Karpas-422 (cell line): ENCODE results near the gene KCNMB2. TPM values are rescaled to one million over a fixed set of nuclear protein-coding genes. Genes with fewer than 3 reads are reported as not detected.

Experiments used
- DNase-seq: peaks from one replicate; pipeline ENCODE4 v3.0.0-alpha.2; 2015
- H2AFZ ChIP-seq: fragments of 200-600 bp; sonication (generic); 2 replicates; pipeline ENCODE4 v1.6.1; 2014; ENCODE audit warnings: antibody characterized with exemption, low read length, mixed read lengths
- H3K27ac ChIP-seq: fragments of 200-600 bp; sonication (generic); 2 replicates; pipeline ENCODE4 v1.5.1; 2014; ENCODE audit warnings: mild to moderate bottlenecking, low read length, moderate library complexity
- H3K27me3 ChIP-seq: fragments of 200-600 bp; sonication (generic); 2 replicates; pipeline ENCODE4 v1.6.1; 2014; ENCODE audit warnings: low read length, mixed read lengths
- H3K36me3 ChIP-seq: fragments of 200-600 bp; sonication (generic); 2 replicates; pipeline ENCODE4 v1.6.1; 2014; ENCODE audit warnings: low read length, mixed read lengths; ENCODE audit not compliant: insufficient read depth
- H3K4me1 ChIP-seq: fragments of 200-600 bp; sonication (generic); 2 replicates; pipeline ENCODE4 v1.6.1; 2014; ENCODE audit warnings: mild to moderate bottlenecking, low read length, mixed read lengths
- H3K4me2 ChIP-seq: fragments of 200-600 bp; sonication (generic); 2 replicates; pipeline ENCODE4 v1.6.1; 2014; ENCODE audit warnings: low read length, low read depth, mild to moderate bottlenecking; ENCODE audit not compliant: poor library complexity, severe bottlenecking
- H3K4me3 ChIP-seq: fragments of 200-600 bp; sonication (generic); 2 replicates; pipeline ENCODE4 v1.5.1; 2014; ENCODE audit warnings: mild to moderate bottlenecking, antibody characterized with exemption, low read length, mixed read lengths
- H3K79me2 ChIP-seq: fragments of 200-600 bp; sonication (generic); 2 replicates; pipeline ENCODE4 v1.6.1; 2014; ENCODE audit warnings: mild to moderate bottlenecking, low read length, mixed read lengths
- H3K9ac ChIP-seq: fragments of 200-600 bp; sonication (generic); 2 replicates; pipeline ENCODE4 v1.6.0; 2014; ENCODE audit warnings: low read length
- H3K9me2 ChIP-seq: fragments of 200-600 bp; sonication (generic), shearing (Covaris generic); replicated peaks from 2 replicates; pipeline ENCODE4 v1.6.0; 2014; ENCODE audit warnings: mild to moderate bottlenecking, low read length, moderate library complexity; ENCODE audit not compliant: insufficient read depth
- H3K9me3 ChIP-seq: fragments of 300-700, 200-600 bp; sonication (generic); 2 replicates; pipeline ENCODE4 v1.6.1; 2014; ENCODE audit warnings: low read length, mixed read lengths
- H4K20me1 ChIP-seq: fragments of 200-600 bp; sonication (generic); 2 replicates; pipeline ENCODE4 v1.6.1; 2014; ENCODE audit warnings: mild to moderate bottlenecking, antibody characterized with exemption, low read length, low read depth; ENCODE audit not compliant: insufficient read depth
- total RNA-seq: library from RNA; depleted of rRNA; stranded (reverse); fragments of >200 nt; shearing (Covaris generic); gene quantifications from 2 replicates; pipeline ENCODE4 v1.2.3, GENCODE V29; 2014; ENCODE audit warnings: low replicate concordance

The KCNMB2 gene
- total RNA-seq, 1 experiment from 2014 or later, result not detected

DNA sequence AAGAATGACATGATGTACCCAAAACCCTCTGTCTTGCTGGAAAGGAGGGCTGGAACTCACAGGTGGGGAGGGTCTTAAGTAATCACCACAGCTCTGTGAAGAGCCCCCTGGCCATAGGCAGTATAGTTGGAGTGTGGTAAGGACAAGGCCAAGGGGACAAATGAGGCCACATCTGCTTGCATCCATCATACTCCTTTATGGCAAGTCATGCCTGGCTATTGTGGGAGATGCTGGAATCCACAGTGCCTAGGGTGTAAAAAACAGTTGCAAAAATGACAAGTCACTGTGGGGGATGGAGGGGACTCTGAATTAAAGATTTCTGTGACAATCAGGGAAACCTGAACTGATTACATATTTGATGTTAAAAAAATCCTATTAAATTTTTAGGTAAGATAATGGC is 258.5 kb downstream of the KCNMB2 start:
- no peak for DNase-seq
- no peaks in the 10 kb centered on the region for H3K9me2 ChIP-seq
- no peak overlapping the region for H3K4me2 ChIP-seq
- no peak overlapping the region for H2AFZ ChIP-seq
- no peak overlapping the region for H3K27ac ChIP-seq
- H3K9me3 ChIP-seq, result no peaks in the 10 kb centered on the region
- no peaks in the 10 kb centered on the region for H3K27me3 ChIP-seq
- no peaks in the 10 kb centered on the region for H4K20me1 ChIP-seq
- no peak overlapping the region for H3K4me3 ChIP-seq
- H3K79me2 ChIP-seq, result no peaks in the 10 kb centered on the region
- no peak overlapping the region for H3K9ac ChIP-seq
- H3K36me3 ChIP-seq, result no peaks in the 10 kb centered on the region
- no peaks in the 10 kb centered on the region for H3K4me1 ChIP-seq

DNA sequence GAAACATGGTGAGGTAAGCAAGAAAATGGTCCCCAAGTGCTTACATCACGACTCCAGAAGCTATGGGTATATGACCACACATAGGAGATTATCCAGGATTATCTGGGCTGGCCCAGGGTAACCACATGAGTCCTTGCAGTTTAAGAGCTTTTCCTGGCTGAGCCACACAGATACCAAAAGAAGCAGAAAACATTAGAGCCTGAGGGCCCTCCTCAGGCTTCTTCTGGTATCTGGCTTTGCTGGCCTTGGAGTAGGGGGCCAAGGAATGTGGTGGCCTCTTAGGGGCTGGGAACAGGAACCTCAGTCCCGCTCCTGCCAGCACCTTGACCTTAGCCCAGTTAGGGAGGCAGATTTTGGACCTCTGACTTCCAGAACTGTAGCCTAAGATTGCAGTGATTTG is 259.1 kb downstream of the KCNMB2 start:
- DNase-seq, result no peak
- Histone ChIP-seq H3K9me2 (no peaks in the 10 kb centered on the region), H2AFZ (no peak overlapping the region), H3K79me2 (no peaks in the 10 kb centered on the region), H3K27me3 (no peaks in the 10 kb centered on the region), H3K36me3 (no peaks in the 10 kb centered on the region), H3K4me3 (no peak overlapping the region), H3K27ac (no peak overlapping the region), H3K9ac (no peak overlapping the region), H3K9me3 (no peaks in the 10 kb centered on the region), H4K20me1 (no peaks in the 10 kb centered on the region), H3K4me2 (no peak overlapping the region), H3K4me1 (no peaks in the 10 kb centered on the region)

DNA sequence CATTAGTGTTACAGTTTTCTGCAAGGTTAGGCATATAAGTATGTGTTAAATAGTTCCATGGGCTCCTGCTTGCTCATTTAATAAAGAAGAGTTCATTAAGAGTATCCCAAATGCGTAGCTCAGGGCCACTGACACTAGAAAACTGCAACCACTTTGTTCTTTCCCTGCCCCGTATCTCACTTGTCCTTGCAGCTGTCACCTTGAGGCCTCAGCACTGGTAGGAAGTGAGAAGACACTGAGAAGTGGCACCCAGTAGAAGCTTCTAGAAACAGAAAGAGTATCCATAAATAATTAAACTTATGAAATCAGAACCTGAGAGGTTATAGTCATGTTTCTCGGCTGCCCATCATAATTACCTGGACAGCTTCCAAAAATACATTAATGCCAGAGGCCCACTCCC is 266.0 kb downstream of the KCNMB2 start:
- Histone ChIP-seq H3K9me2 (no peaks in the 10 kb centered on the region), H3K4me2 (no peak overlapping the region), H4K20me1 (no peaks in the 10 kb centered on the region), H3K27me3 (no peaks in the 10 kb centered on the region), H3K9me3 (no peaks in the 10 kb centered on the region), H3K9ac (no peak overlapping the region), H3K27ac (no peak overlapping the region), H3K79me2 (no peaks in the 10 kb centered on the region), H3K4me3 (no peak overlapping the region), H3K36me3 (no peaks in the 10 kb centered on the region), H3K4me1 (no peaks in the 10 kb centered on the region), H2AFZ (no peak overlapping the region)
- no peak for DNase-seq

DNA sequence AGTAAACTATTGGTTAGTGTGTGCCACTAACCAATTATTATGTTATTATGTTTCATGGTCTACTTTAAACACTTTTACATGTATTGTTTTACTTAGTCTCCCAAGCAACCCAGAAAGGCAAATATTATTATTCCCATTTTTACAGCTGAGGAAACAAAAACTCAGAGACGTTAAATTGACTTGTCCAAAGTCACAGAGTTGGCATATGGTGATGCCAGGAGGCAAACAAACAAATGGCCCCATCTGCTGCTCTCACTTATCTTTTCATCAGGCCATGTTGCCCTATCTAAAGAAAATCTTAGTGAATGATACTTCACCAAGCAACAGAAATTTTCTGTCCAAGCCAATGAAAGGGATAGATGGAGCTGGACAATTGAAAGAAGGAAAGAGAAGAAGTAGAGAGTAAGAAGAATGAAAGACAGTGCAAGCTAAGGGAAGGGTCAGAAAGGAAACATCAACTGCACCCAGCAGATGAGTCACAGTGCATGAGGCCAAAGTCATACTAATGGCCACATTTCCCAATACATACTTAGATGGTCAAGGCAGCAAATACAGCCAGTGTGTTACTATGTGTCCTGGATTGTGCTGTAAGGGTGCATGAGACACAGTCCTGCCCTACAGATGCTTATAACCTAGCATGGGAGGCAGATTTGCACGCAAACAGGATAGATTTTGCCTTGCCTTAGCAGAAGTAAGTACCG is 266.9 kb downstream of the KCNMB2 start:
- no peak overlapping the region for H3K4me3 ChIP-seq
- H3K27ac ChIP-seq, result no peak overlapping the region
- H3K9me3 ChIP-seq, result no peaks in the 10 kb centered on the region
- no peak overlapping the region for H3K9ac ChIP-seq
- no peaks in the 10 kb centered on the region for H3K4me1 ChIP-seq
- no peak overlapping the region for H3K4me2 ChIP-seq
- H3K27me3 ChIP-seq, result no peaks in the 10 kb centered on the region
- H4K20me1 ChIP-seq, result no peaks in the 10 kb centered on the region
- H3K79me2 ChIP-seq, result no peaks in the 10 kb centered on the region
- H3K9me2 ChIP-seq, result no peaks in the 10 kb centered on the region
- no peaks in the 10 kb centered on the region for H3K36me3 ChIP-seq
- no peak overlapping the region for H2AFZ ChIP-seq
- DNase-seq, result no peak

DNA sequence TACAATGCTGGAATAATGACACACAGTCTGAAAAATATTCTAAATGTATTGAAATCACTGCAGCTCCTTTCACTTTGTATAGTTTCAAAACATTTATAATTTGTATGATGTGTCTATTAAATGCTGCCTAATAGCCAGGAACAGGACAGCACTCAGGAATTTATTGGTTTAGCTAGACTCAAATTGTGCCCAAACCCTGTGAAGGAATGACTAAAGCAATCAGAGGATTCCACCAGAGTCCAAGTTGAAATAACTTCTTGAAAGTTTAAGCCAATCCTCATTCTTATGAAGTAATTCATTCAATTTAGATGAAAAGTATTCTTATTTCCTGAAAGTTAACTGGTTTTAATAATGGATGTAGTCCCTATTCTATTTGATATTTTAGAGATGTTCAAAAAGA is 268.4 kb downstream of the KCNMB2 start:
- no peak for DNase-seq
- no peaks in the 10 kb centered on the region for H3K9me3 ChIP-seq
- H3K9me2 ChIP-seq, result no peaks in the 10 kb centered on the region
- no peaks in the 10 kb centered on the region for H3K27me3 ChIP-seq
- no peak overlapping the region for H3K4me2 ChIP-seq
- no peak overlapping the region for H3K27ac ChIP-seq
- no peak overlapping the region for H2AFZ ChIP-seq
- no peaks in the 10 kb centered on the region for H4K20me1 ChIP-seq
- no peak overlapping the region for H3K9ac ChIP-seq
- H3K4me1 ChIP-seq, result no peaks in the 10 kb centered on the region
- no peaks in the 10 kb centered on the region for H3K36me3 ChIP-seq
- no peaks in the 10 kb centered on the region for H3K79me2 ChIP-seq
- no peak overlapping the region for H3K4me3 ChIP-seq

DNA sequence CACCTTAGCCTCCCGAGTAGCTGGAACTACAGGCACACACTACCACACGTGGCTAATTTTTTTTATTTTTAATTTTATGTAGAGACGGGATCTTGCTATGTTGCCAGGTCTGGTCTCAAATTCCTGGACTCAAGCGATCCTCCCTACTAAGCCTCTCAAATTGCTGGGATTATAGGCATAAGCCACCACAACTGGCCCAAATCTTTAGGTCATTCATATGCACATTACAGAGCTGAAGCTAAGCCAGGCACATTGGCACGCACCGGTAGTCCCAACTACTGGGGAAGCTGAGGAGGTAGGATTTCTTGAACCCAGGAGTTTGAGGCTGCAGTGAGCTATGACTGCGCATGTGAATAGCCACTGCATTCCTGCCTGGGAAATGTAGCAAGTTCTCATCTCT is 269.5 kb downstream of the KCNMB2 start:
- no peaks in the 10 kb centered on the region for H3K36me3 ChIP-seq
- H3K27me3 ChIP-seq, result no peaks in the 10 kb centered on the region
- H3K9me2 ChIP-seq, result no peaks in the 10 kb centered on the region
- no peaks in the 10 kb centered on the region for H3K4me1 ChIP-seq
- no peak overlapping the region for H3K27ac ChIP-seq
- no peak overlapping the region for H3K4me3 ChIP-seq
- no peaks in the 10 kb centered on the region for H3K79me2 ChIP-seq
- H3K9ac ChIP-seq, result no peak overlapping the region
- no peak overlapping the region for H3K4me2 ChIP-seq
- no peaks in the 10 kb centered on the region for H4K20me1 ChIP-seq
- H2AFZ ChIP-seq, result no peak overlapping the region
- DNase-seq, result no peak
- H3K9me3 ChIP-seq, result no peaks in the 10 kb centered on the region

DNA sequence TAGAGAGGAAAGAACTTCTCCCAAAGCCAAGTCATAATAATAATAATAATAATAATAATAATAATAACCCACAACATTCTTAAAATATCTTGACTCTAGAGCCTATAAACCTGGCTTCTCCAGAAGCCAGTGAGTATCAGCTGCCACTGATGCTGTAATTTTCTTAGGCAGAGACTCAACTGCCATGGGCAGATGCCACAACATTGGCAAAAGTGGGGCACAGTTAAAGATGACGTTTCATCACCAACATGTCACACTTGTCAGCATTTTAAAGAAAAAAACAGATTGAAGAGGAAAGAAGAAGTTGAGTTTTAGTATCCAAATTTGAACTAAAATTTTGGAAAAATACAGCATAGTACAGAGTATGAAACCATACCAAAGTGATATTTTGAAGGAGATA is 270.4 kb downstream of the KCNMB2 start:
- no peaks in the 10 kb centered on the region for H3K4me1 ChIP-seq
- H3K9me2 ChIP-seq, result no peaks in the 10 kb centered on the region
- H2AFZ ChIP-seq, result no peak overlapping the region
- H3K27ac ChIP-seq, result no peak overlapping the region
- DNase-seq, result no peak
- no peaks in the 10 kb centered on the region for H3K9me3 ChIP-seq
- H4K20me1 ChIP-seq, result no peaks in the 10 kb centered on the region
- no peak overlapping the region for H3K4me3 ChIP-seq
- no peaks in the 10 kb centered on the region for H3K36me3 ChIP-seq
- H3K9ac ChIP-seq, result no peak overlapping the region
- no peak overlapping the region for H3K4me2 ChIP-seq
- no peaks in the 10 kb centered on the region for H3K79me2 ChIP-seq
- no peaks in the 10 kb centered on the region for H3K27me3 ChIP-seq

DNA sequence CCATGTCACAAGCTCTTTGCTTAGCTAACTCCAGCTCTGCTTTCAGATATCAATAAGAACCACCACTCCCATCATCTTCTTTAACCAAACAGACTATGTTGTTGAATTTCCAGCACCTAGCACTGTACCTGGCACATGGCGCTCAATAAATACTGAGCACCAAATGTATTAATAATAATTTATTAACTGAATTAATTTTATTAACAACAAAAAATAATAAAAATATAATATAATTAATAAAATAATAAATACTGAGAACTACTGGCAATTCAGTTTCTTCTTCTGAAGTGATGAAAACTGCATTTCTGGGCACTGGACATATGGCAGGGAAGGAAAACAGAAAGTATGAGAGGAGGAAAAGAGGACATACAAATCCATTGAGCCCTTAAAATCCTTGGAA is 271.5 kb downstream of the KCNMB2 start:
- DNase-seq, result no peak
- H4K20me1 ChIP-seq, result no peaks in the 10 kb centered on the region
- no peaks in the 10 kb centered on the region for H3K9me3 ChIP-seq
- no peaks in the 10 kb centered on the region for H3K4me1 ChIP-seq
- no peak overlapping the region for H3K27ac ChIP-seq
- no peaks in the 10 kb centered on the region for H3K79me2 ChIP-seq
- H3K4me3 ChIP-seq, result no peak overlapping the region
- no peaks in the 10 kb centered on the region for H3K36me3 ChIP-seq
- H3K27me3 ChIP-seq, result no peaks in the 10 kb centered on the region
- H3K4me2 ChIP-seq, result no peak overlapping the region
- no peak overlapping the region for H2AFZ ChIP-seq
- H3K9me2 ChIP-seq, result no peaks in the 10 kb centered on the region
- H3K9ac ChIP-seq, result no peak overlapping the region

DNA sequence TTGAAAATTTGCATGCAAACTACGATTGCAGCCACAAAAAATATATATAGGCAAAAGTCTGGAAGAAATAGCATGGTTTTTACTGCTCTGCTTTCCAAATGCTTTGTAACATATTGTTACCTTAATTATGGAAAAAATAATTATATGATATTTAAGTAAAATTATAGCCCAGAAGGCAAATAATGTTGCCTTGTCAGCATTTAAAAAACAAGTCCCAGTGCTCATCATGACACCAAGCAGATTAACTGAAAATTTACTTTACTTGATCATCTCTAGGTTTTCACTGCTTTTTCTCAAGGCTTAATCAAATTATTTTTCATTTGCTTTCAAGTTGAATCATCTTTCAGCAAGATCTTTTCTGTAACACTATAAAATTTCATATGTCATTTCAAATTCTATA is 272.5 kb downstream of the KCNMB2 start:
- H4K20me1 ChIP-seq, result no peaks in the 10 kb centered on the region
- no peaks in the 10 kb centered on the region for H3K79me2 ChIP-seq
- H3K4me3 ChIP-seq, result no peak overlapping the region
- no peak overlapping the region for H3K27ac ChIP-seq
- no peaks in the 10 kb centered on the region for H3K4me1 ChIP-seq
- no peaks in the 10 kb centered on the region for H3K9me2 ChIP-seq
- no peak overlapping the region for H2AFZ ChIP-seq
- no peaks in the 10 kb centered on the region for H3K36me3 ChIP-seq
- no peak overlapping the region for H3K9ac ChIP-seq
- no peak for DNase-seq
- H3K9me3 ChIP-seq, result no peaks in the 10 kb centered on the region
- no peaks in the 10 kb centered on the region for H3K27me3 ChIP-seq
- no peak overlapping the region for H3K4me2 ChIP-seq
